Measurements from ENCODE around the gene DOCK11. TPM values are rescaled to one million over a fixed set of nuclear protein-coding genes. Genes with fewer than 3 reads are reported as not detected.
A peak's percentile ranks its signal among the peaks of the same experiment; 100 is the strongest.

DOCK11 gene
- total RNA-seq, 1 experiment from 2014 or later = 2.2 TPM

DNA sequence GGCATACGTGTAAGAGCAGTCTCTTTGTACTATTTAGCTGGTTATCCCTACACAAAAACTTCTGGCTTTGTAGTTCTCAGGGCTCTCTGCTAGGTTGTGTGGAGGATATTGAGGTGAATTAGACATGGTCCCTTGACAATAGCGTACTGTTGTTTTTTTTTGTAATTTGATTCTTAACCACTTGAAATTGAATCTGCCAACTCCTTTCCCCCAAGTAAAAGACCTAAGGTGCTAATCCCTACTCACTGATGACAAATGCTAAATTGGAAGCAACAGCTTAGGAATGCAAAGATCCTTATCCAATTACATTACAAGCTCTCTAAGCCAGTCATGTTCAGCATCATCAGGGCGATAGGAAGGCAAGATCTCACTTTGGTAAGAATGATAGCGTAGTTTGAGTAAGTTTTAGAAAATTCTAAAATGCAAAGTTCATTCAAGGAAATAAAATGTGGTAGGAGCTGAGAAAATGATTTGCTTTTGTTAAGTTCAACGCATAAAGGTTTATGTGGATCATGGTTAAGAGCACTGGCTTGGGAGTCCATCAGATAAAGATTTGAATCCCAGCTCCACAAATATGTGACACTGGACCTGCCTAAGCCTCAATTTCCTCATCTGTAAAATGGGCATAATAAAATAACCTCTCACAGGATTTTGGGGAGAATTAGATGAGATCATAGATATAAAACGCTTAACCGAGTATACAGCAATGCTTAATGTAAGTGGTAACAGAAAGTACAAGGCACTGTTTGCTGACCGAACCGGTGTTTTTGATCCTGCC is 39.3 kb downstream of the DOCK11 start:
- H3K27me3 ChIP-seq (ENCODE audit: control insufficient read depth, insufficient read depth, low read length) = no peaks in the 10 kb centered on the region
- peak; percentile 22 for DNase-seq
- H3K36me3 ChIP-seq (replicated peaks; ENCODE audit: control insufficient read depth, insufficient read depth, low read length) = no peaks in the 10 kb centered on the region
- H3K4me3 ChIP-seq (ENCODE audit: insufficient read depth, low read depth, low read length) = no peak overlapping the region

DNA sequence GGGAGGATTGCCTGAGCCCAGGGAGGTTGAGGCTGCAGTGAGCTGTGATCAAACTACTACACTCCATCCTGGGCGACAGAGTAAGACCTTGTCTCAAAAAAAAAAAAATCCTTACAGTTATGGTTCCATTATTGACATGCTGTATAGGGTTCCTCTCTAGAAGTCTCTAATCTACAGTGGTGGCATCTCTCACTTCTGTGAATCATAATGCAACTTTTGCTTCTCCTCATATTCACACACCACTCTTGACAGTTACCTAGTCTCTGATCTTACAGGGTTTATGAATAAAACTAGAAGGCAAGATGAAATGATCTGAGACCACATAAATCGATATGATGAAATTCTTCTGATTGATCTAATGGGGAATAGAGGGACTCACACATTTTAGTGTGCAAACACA is 40.6 kb downstream of the DOCK11 start:
- DNase-seq = no peak
- Histone ChIP-seq H3K4me3 (ENCODE audit: insufficient read depth, low read depth, low read length) (no peak overlapping the region), H3K27me3 (ENCODE audit: control insufficient read depth, insufficient read depth, low read length) (no peaks in the 10 kb centered on the region), H3K36me3 (replicated peaks; ENCODE audit: control insufficient read depth, insufficient read depth, low read length) (no peaks in the 10 kb centered on the region)

GRCh38 chrX:118536687-118537461 is 41.3 kb downstream of the DOCK11 start:
- DNase-seq = peak; percentile 44
- H3K36me3 ChIP-seq (replicated peaks; ENCODE audit: control insufficient read depth, insufficient read depth, low read length) = no peaks in the 10 kb centered on the region
- no peaks in the 10 kb centered on the region for H3K27me3 ChIP-seq (ENCODE audit: control insufficient read depth, insufficient read depth, low read length)
- H3K4me3 ChIP-seq (ENCODE audit: insufficient read depth, low read depth, low read length) = no peak overlapping the region

DNA sequence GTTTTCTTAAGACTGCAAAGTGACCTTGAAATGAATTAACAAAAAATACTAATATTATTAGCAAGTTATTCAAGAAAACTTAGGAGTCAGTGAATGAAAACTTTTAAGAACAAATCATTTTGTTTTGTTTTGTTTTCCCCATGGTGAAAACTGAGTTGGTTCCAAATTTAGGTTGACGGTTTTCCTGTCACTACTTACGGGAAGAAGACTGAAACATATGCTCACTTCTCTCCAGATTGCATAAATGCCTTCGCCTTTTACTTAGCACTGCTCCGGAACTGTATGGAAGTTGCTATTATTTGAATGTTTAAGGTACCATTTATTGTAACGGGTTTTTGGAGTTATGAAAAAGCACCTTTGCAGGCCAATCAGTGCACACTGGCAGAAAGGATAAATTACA is 42.8 kb downstream of the DOCK11 start:
- no peak for DNase-seq
- Histone ChIP-seq H3K36me3 (replicated peaks; ENCODE audit: control insufficient read depth, insufficient read depth, low read length) (no peaks in the 10 kb centered on the region), H3K27me3 (ENCODE audit: control insufficient read depth, insufficient read depth, low read length) (no peaks in the 10 kb centered on the region), H3K4me3 (ENCODE audit: insufficient read depth, low read depth, low read length) (no peak overlapping the region)

GRCh38 chrX:118540342-118540741 is 44.7 kb downstream of the DOCK11 start:
- Histone ChIP-seq H3K4me3 (ENCODE audit: insufficient read depth, low read depth, low read length) (no peak overlapping the region), H3K27me3 (ENCODE audit: control insufficient read depth, insufficient read depth, low read length) (no peaks in the 10 kb centered on the region), H3K36me3 (replicated peaks; ENCODE audit: control insufficient read depth, insufficient read depth, low read length) (no peaks in the 10 kb centered on the region)
- DNase-seq = no peak

DNA sequence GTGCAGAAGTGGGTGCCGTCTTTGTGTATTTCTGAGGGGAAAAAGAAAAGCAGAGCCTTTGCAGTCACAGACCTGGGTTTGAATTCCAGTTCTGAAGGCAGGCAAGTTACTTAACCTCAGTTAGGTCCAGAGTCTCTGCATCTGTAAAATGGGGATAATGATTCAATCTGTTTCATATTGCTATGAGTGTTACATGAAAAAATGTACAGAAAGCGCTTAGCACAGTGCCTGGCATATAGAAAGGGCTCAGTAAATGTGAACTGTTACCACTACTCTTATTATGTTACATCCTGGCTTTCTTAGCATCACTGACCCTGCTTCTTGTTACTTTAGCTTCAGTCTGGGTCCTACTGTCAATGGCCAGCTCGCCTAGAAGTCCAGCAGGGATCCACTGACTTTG is 45.9 kb downstream of the DOCK11 start:
- DNase-seq = no peak
- H3K4me3 ChIP-seq (ENCODE audit: insufficient read depth, low read depth, low read length) = no peak overlapping the region
- no peaks in the 10 kb centered on the region for H3K27me3 ChIP-seq (ENCODE audit: control insufficient read depth, insufficient read depth, low read length)
- H3K36me3 ChIP-seq (replicated peaks; ENCODE audit: control insufficient read depth, insufficient read depth, low read length) = no peaks in the 10 kb centered on the region

DNA sequence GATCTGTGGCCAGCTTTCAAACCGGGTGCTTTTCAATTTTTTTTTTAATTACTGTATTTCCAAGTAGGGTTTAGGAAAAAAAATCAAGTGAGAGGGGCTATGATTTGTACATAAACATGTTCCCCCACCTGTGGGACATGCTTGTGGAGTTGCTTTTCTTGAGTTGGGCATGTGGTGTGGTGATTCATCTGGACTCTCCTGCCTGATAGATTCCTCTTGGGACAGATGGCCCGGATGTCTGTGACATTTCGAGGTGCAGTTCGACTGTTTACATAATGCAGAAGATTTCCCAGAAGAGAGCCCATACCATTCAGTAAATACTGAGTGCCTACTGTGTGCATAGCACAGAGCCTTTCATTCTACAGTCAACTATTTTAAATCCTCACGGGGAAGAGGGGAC is 49.9 kb downstream of the DOCK11 start:
- no peak for DNase-seq
- Histone ChIP-seq H3K27me3 (ENCODE audit: control insufficient read depth, insufficient read depth, low read length) (no peaks in the 10 kb centered on the region), H3K36me3 (replicated peaks; ENCODE audit: control insufficient read depth, insufficient read depth, low read length) (no peaks in the 10 kb centered on the region), H3K4me3 (ENCODE audit: insufficient read depth, low read depth, low read length) (no peak overlapping the region)

- no peak overlapping the region for H3K4me3 ChIP-seq (ENCODE audit: insufficient read depth, low read depth, low read length)
- H3K27me3 ChIP-seq (ENCODE audit: control insufficient read depth, insufficient read depth, low read length) = no peaks in the 10 kb centered on the region
- DNase-seq = no peak
- H3K36me3 ChIP-seq (replicated peaks; ENCODE audit: control insufficient read depth, insufficient read depth, low read length) = no peaks in the 10 kb centered on the region
Observed at GRCh38 chrX:118548841-118549240, 53.2 kb downstream of the DOCK11 start.

- Histone ChIP-seq H3K27me3 (ENCODE audit: control insufficient read depth, insufficient read depth, low read length) (no peaks in the 10 kb centered on the region), H3K4me3 (ENCODE audit: insufficient read depth, low read depth, low read length) (no peak overlapping the region), H3K36me3 (replicated peaks; ENCODE audit: control insufficient read depth, insufficient read depth, low read length) (no peaks in the 10 kb centered on the region)
- DNase-seq = no peak
Observed at GRCh38 chrX:118550792-118551191, 55.2 kb downstream of the DOCK11 start.

DNA sequence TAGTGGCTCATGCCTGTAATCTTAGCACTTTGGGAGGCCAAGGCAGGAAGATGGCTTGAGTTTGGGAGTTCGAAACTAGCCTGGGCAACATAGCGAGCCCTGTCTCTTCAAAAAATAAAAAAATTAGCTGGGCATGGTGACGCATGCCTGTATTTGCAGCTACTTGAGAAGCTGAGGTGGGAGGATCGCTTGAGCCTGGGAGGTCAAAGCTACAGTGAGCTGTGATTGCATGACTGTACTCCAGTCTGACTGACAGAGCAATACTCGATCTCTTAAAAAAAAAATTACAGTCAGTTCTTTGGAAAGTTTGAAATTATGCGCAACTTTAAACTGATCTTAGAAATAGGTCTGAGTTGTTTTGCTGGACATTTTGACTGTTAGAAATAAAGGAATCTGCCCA is 55.8 kb downstream of the DOCK11 start:
- H3K36me3 ChIP-seq (replicated peaks; ENCODE audit: control insufficient read depth, insufficient read depth, low read length) = no peaks in the 10 kb centered on the region
- no peak for DNase-seq
- no peak overlapping the region for H3K4me3 ChIP-seq (ENCODE audit: insufficient read depth, low read depth, low read length)
- no peaks in the 10 kb centered on the region for H3K27me3 ChIP-seq (ENCODE audit: control insufficient read depth, insufficient read depth, low read length)

GRCh38 chrX:118552121-118552900 is 56.7 kb downstream of the DOCK11 start:
- DNase-seq = no peak
- Histone ChIP-seq H3K36me3 (replicated peaks; ENCODE audit: control insufficient read depth, insufficient read depth, low read length) (no peaks in the 10 kb centered on the region), H3K27me3 (ENCODE audit: control insufficient read depth, insufficient read depth, low read length) (no peaks in the 10 kb centered on the region), H3K4me3 (ENCODE audit: insufficient read depth, low read depth, low read length) (no peak overlapping the region)

GRCh38 chrX:118553042-118553710 is 57.6 kb downstream of the DOCK11 start:
- Histone ChIP-seq H3K36me3 (replicated peaks; ENCODE audit: control insufficient read depth, insufficient read depth, low read length) (no peaks in the 10 kb centered on the region), H3K4me3 (ENCODE audit: insufficient read depth, low read depth, low read length) (no peak overlapping the region), H3K27me3 (ENCODE audit: control insufficient read depth, insufficient read depth, low read length) (no peaks in the 10 kb centered on the region)
- DNase-seq = no peak

GRCh38 chrX:118554511-118554910 is 58.9 kb downstream of the DOCK11 start:
- Histone ChIP-seq H3K27me3 (ENCODE audit: control insufficient read depth, insufficient read depth, low read length) (no peaks in the 10 kb centered on the region), H3K4me3 (ENCODE audit: insufficient read depth, low read depth, low read length) (no peak overlapping the region), H3K36me3 (replicated peaks; ENCODE audit: control insufficient read depth, insufficient read depth, low read length) (no peaks in the 10 kb centered on the region)
- DNase-seq = no peak

GRCh38 chrX:118558926-118559325 is 63.3 kb downstream of the DOCK11 start:
- H3K27me3 ChIP-seq (ENCODE audit: control insufficient read depth, insufficient read depth, low read length) = no peaks in the 10 kb centered on the region
- H3K36me3 ChIP-seq (replicated peaks; ENCODE audit: control insufficient read depth, insufficient read depth, low read length) = no peaks in the 10 kb centered on the region
- no peak overlapping the region for H3K4me3 ChIP-seq (ENCODE audit: insufficient read depth, low read depth, low read length)
- no peak for DNase-seq

All from H7 (cell line).